Adrenal gland (tissue), 12 donors: ENCODE measurements around the gene HCRTR1. TPM values are rescaled to one million over a fixed set of nuclear protein-coding genes. Genes with fewer than 3 reads are reported as not detected.

Source experiments
- DNase-seq, 7 donors: peaks; one replicate each; pipeline ENCODE4 v3.0.0-alpha.2; 2019 to 2020
- H3K27ac ChIP-seq, 5 donors: fragments of 200-600 bp; sonication (generic) in 4 of 5; 1 replicate in 3 of 5; 2 replicates in 2 of 5; pipeline versions ENCODE4 v1.5.1 to v1.8.0; 2016 to 2020; ENCODE audit warnings: mild to moderate bottlenecking in 1 of 5
- H3K27me3 ChIP-seq: fragments of 200-600 bp; 2 replicates; pipeline ENCODE4 v1.8.0; 2021
- H3K36me3 ChIP-seq, 2 donors: fragments of 200-600 bp; replicated peaks in 1 of 2; 1 replicate in 1 of 2; 2 replicates in 1 of 2; pipeline versions ENCODE4 v1.5.1 to v1.8.0; 2018 to 2022
- H3K4me1 ChIP-seq, 2 donors: fragments of 200-600 bp; replicated peaks in 1 of 2; 1 replicate in 1 of 2; 2 replicates in 1 of 2; pipeline versions ENCODE4 v1.5.1 to v1.8.0; 2018 to 2021
- H3K4me3 ChIP-seq, 4 donors: fragments of 200-600 bp; sonication (generic) in 3 of 4; one replicate each; pipeline ENCODE4 v1.5.1; 2016 to 2018
- H3K9me3 ChIP-seq, 3 donors: fragments of 200-600 bp; sonication (generic) in 1 of 3; replicated peaks in 1 of 3; 1 replicate in 2 of 3; 2 replicates in 1 of 3; pipeline versions ENCODE4 v1.5.1 to v1.8.0; 2016 to 2021
- CTCF ChIP-seq, 6 experiments: fragments of 450-650 bp in 4 of 6; fragments of 200-600 bp in 2 of 6; sonication (generic) in 1 of 6; IDR thresholded peaks; 1 replicate in 5 of 6; 2 replicates in 1 of 6; pipeline versions ENCODE4 v1.5.1 to v1.8.0; 2016 to 2021; ENCODE audit warnings: antibody characterized with exemption in 6 of 6, mild to moderate bottlenecking in 2 of 6, moderate library complexity in 1 of 6
- POLR2A ChIP-seq, 2 donors: fragments of 450-650 bp; IDR thresholded peaks; one replicate each; pipeline ENCODE4 v1.6.1; 2017; ENCODE audit warnings: antibody characterized with exemption in 2 of 2, mild to moderate bottlenecking in 2 of 2, moderate library complexity in 1 of 2
- WGBS, 4 donors: extraction: QIAGEN DNeasy Blood & Tissue Kit in 2 of 4; methylation state at CpG; one replicate each; pipeline versions ENCODE4 v1.1.5 to v1.1.7; 2013 to 2017; 5-methylcytosine and 5-hydroxymethylcytosine counted together
- intact Hi-C, 2 donors: fragments of 100-400 bp; cut with DNase I; formaldehyde crosslinking; loops; one replicate each; pipeline versions ENCODE4 v1.14.1 to v1.15.0; 2022 to 2023
- polyA plus RNA-seq, 3 donors: library from polyadenylated mRNA; stranded (reverse); fragments of 200-250 nt in 2 of 3; fragments of 350-450 nt in 1 of 3; fragmentation: Illumina TruSeq in 1 of 3; extraction: RNeasy Lipid Tissue Mini Kit (QIAGEN cat#74804) in 1 of 3; gene quantifications; one replicate each; pipeline ENCODE4 v1.2.3, GENCODE V29; 2013 to 2014
- total RNA-seq, 9 donors: library from RNA; depleted of rRNA in 4 of 9; stranded (reverse); fragments of >200 nt in 4 of 9; fragments of 120-200 nt in 1 of 9; fragmentation: NEBNext Ultra II Directional in 1 of 9; extraction: Animal tissue kit (Norgen Biotek cat#: 25700) in 1 of 9; gene quantifications; one replicate each; pipeline versions ENCODE4 v1.1.0 to v1.2.4, GENCODE V29; 2013 to 2023
- donor health status: healthy with polysubstance abuse.
- donor health status: Bipolar disorder and iron deficiency.
- donor health status: DM: yes; HTN: yes; CAD: no.
- donor health status: DM: no; HTN: no; CAD: no.
- donor health status: DM: no; HTN: no; CAD: no.
- donor health status: DM: yes; HTN: yes; CAD: no.

Gene HCRTR1
- total and polyA plus RNA-seq, 12 donors = 0.11 to 3.5 (median 0.98) TPM; not detected in 5

- Histone ChIP-seq H3K4me3 (no peak overlapping the region), H3K36me3 (peaks cover 0 to 53% of the 10 kb centered on the region in 2 donors), H3K9me3 (no peaks in the 10 kb centered on the region), H3K27ac (peak overlapping the region in 3 of 5 donors; percentile 75 to 89 (median 87)), H3K27me3 (no peaks in the 10 kb centered on the region), H3K4me1 (peaks cover 27 to 34% of the 10 kb centered on the region in 2 donors)
- WGBS, 4 donors = 82 to 90% (median 88%) methylated on average over 5 to 6 of the region's 6 CpGs
- no peak for DNase-seq
- intact Hi-C loops = no loop called here
- TF ChIP-seq POLR2A (IDR thresholded peaks at IDR 0.05) = no peak
- no peak for TF ChIP-seq CTCF (IDR thresholded peaks at IDR 0.05)
Observed at GRCh38 chr1:31628931-31629556, 11.6 kb downstream of the HCRTR1 start.

- H3K4me3 ChIP-seq = no peak overlapping the region
- intact Hi-C loops = no loop called here
- H3K27me3 ChIP-seq = no peaks in the 10 kb centered on the region
- peaks cover 0 to 67% of the 10 kb centered on the region in 2 donors for H3K36me3 ChIP-seq
- no peak for DNase-seq
- 91 to 100% (median 98%) methylated on average over 3 of the region's 3 CpGs for WGBS, 4 donors
- TF ChIP-seq POLR2A (IDR thresholded peaks at IDR 0.05) = no peak
- TF ChIP-seq CTCF (IDR thresholded peaks at IDR 0.05) = no peak
- H3K4me1 ChIP-seq = peaks cover 10 to 23% of the 10 kb centered on the region in 2 donors
- no peaks in the 10 kb centered on the region for H3K9me3 ChIP-seq
- H3K27ac ChIP-seq = no peak overlapping the region
Observed at GRCh38 chr1:31632649-31633048, 15.2 kb downstream of the HCRTR1 start.

- intact Hi-C loops = no loop called here
- no peaks in the 10 kb centered on the region for H3K27me3 ChIP-seq
- H3K4me1 ChIP-seq = peaks cover 5 to 18% of the 10 kb centered on the region in 2 donors
- 63 to 73% (median 69%) methylated on average over 4 of the region's 4 CpGs for WGBS, 4 donors
- TF ChIP-seq CTCF (IDR thresholded peaks at IDR 0.05) (peak in 2 of 6 experiments; percentile 13 to 30), POLR2A (IDR thresholded peaks at IDR 0.05) (no peak)
- H3K4me3 ChIP-seq = no peak overlapping the region
- no peak overlapping the region for H3K27ac ChIP-seq
- no peaks in the 10 kb centered on the region for H3K9me3 ChIP-seq
- peaks cover 0 to 66% of the 10 kb centered on the region in 2 donors for H3K36me3 ChIP-seq
- DNase-seq = peak in 2 of 7 donors; percentile 36 to 47
Observed at GRCh38 chr1:31633117-31633516, 15.6 kb downstream of the HCRTR1 start.

- no peaks in the 10 kb centered on the region for H3K27me3 ChIP-seq
- intact Hi-C loops = no loop called here
- H3K4me3 ChIP-seq = no peak overlapping the region
- peaks cover 0 to 32% of the 10 kb centered on the region in 2 donors for H3K4me1 ChIP-seq
- TF ChIP-seq CTCF (IDR thresholded peaks at IDR 0.05) = no peak
- DNase-seq = no peak
- no peaks in the 10 kb centered on the region for H3K9me3 ChIP-seq
- H3K27ac ChIP-seq = no peak overlapping the region
- WGBS, 4 donors = 68 to 74% (median 73%) methylated on average over 5 of the region's 5 CpGs
- H3K36me3 ChIP-seq = peaks cover 0 to 17% of the 10 kb centered on the region in 2 donors
Observed at GRCh38 chr1:31637915-31638673, 20.6 kb downstream of the HCRTR1 start.
